Retinal pigment epithelial cell (primary cell): ENCODE results near the gene WWOX.

ENCODE experiments used
- DNase-seq: peaks from one replicate; pipeline ENCODE4 v3.0.0-alpha.2; 2010; ENCODE audit warnings: low read depth
- H3K4me3 ChIP-seq: 2 replicates; pipeline ENCODE4 v1.5.1; 2011; ENCODE audit warnings: mild to moderate bottlenecking, low read length, control low read depth, moderate library complexity
- TF ChIP-seq, protein P1 (sequence below): conservative IDR thresholded peaks from 2 replicates; pipeline ENCODE4 v1.5.1; 2011; ENCODE audit warnings: low read depth, low read length, control low read depth, inconsistent platforms

WWOX gene

DNA sequence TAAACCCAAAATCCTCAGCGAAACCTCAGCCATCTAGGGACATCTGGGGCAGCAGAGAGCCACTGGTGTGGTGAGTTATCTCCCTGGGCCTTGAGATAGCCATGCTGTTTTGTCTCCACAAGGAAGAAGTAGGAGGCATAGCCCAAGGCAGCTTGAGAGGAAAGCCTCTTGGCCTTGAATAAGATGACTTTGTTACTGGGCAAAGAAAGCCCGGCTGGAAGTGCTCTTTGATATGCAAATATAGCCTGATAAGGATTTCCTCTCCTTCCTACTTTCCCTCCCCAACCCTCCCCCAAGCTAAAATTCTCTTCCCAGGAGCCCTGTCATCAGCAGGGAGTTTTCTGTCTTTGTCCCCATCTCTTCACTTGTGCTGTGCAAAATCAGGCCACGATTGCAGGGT, 806.7 kb downstream of the WWOX start:
- no peak overlapping the region for H3K4me3 ChIP-seq
- TF ChIP-seq, protein P1, sequence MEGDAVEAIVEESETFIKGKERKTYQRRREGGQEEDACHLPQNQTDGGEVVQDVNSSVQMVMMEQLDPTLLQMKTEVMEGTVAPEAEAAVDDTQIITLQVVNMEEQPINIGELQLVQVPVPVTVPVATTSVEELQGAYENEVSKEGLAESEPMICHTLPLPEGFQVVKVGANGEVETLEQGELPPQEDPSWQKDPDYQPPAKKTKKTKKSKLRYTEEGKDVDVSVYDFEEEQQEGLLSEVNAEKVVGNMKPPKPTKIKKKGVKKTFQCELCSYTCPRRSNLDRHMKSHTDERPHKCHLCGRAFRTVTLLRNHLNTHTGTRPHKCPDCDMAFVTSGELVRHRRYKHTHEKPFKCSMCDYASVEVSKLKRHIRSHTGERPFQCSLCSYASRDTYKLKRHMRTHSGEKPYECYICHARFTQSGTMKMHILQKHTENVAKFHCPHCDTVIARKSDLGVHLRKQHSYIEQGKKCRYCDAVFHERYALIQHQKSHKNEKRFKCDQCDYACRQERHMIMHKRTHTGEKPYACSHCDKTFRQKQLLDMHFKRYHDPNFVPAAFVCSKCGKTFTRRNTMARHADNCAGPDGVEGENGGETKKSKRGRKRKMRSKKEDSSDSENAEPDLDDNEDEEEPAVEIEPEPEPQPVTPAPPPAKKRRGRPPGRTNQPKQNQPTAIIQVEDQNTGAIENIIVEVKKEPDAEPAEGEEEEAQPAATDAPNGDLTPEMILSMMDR, result no peak
- no peak for DNase-seq

DNA sequence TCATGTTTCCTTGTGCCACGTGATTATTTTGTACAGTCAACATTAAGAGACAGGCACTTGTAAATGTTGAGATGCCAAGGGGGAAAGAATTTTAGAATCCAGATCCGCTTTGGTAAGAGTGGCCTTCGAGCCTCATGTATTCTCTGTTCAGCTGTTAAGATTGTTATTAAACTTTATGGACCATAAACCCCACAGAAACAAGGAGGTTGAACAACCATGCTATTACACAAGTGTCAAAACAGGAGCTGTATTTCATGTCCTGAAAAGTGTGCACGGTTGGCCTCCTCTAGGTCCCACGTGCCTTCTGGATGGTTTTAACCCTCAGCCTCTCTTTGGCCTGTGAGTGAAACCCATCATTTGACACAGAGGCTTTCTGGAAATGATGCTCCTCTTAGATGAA, 809.8 kb downstream of the WWOX start:
- no peak for DNase-seq
- TF ChIP-seq, protein P1, result no peak
- no peak overlapping the region for H3K4me3 ChIP-seq

DNA sequence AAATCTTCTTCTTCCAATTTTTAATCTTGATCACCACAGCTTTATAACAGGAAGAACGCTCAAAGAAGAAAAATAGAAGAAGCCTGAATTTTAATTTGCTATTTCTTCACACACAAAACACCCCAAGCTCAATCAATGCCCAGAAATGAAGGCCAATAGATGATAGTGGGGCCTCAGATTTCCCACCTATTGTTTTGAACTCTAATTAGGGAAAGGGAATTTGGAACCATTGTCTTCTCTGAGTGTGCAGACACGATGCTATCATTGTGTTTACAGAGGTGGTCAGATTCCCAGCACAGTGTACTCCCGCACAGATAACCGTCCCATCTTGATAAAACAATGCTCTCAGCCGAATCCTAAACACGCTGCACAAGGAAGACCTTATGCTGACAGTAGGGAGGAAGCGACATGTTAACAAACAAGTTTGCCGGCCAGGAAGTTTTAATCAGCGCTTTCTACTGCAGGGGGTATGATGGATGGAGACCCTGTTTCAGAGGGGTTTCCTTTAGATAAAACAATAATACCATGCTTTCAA, 816.4 kb downstream of the WWOX start:
- TF ChIP-seq, protein P1, result no peak
- DNase-seq, result no peak
- H3K4me3 ChIP-seq, result no peak overlapping the region

DNA sequence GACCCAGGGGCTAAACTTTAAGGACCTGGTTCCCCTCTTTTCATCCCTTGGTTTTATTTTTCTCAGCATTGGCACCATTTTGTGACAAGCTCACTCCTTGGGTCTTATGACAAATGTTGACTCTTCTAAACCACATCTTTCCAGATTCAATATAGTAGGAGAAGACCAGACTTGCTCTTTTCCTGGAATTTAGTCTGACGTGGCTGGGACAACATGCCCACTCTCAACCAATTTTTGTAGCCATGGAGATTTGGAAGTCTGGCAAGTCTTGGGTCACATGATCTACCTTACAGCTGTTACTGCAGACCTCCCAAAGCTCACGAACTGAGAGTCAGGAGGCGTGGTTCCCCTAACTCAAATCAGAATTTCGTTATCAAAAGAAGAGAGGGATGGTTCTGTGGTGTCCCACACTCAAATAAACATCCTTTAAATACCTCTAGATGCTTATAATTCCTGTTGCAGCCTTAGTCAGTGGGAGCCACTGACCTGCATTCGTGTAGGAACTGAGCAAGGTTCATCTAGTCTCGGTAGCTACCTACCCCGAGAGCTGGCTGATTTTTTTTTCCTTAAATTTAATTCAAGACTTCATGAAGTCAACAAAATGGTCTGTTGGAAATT, 817.6 kb downstream of the WWOX start:
- no peak for DNase-seq
- H3K4me3 ChIP-seq, result no peak overlapping the region
- TF ChIP-seq, protein P1, result no peak

DNA sequence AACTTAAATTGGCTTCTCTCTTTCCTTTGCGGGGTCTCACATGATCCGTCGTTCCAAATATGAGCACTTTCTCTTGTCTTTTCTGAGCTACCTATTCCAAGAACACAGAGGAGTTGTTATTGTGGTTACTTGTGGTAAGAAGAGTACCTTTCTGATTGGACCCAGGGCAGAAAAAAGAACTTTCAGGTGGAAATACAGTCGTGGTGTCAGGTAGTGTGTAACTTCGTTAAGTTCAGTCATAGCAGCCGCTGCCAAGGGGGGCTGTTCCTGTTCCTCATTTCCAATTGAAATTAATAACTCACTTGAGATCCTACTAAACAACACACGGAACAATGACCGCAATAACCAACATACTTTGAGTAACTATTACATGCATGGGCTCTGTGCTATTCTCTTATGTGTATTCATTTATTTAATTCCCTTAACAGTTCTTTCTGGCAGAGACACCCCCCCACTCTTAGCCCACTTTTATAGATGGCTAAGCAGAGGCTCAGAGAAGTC, 819.4 kb downstream of the WWOX start:
- DNase-seq, result no peak
- TF ChIP-seq, protein P1, result no peak
- no peak overlapping the region for H3K4me3 ChIP-seq

DNA sequence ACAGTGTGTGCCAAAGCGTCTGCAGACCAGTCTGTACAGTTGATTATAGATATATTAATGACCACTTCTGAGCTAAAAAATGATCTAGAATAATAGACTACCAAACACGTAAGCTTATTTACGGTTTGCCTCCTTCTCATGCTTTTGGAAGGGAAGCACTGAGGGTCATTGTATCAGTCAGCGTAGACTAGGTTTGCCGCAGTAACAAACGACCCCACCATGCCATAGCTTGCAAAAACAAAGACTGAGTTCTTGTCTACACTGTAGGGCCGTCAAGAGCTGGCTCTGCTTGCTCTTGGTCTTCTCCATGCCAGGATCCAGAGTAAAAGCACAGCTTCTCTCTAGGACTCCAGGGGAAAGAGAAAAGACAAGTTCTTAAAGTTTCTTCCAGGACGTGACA, 820.4 kb downstream of the WWOX start:
- no peak for DNase-seq
- H3K4me3 ChIP-seq, result no peak overlapping the region
- TF ChIP-seq, protein P1, result no peak

DNA sequence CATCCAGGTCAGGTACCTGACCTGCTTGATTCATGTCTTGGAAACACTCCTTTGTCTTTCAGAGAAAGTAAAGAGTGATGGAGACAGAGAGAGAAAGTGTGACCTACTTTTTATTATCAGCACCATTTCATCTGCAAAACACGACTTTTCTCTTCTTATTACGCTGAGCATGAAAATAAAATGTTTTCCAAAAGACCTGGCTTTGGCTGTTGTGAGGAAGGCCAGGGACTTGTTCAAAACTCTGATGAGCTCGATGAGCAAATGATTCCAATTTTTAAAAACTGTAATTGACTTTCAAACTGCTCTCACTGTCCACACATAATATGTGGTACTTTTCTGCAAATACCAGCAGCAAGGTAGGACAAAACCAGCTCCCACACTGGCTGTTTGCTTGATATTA, 821.2 kb downstream of the WWOX start:
- TF ChIP-seq, protein P1, result no peak
- no peak for DNase-seq
- H3K4me3 ChIP-seq, result no peak overlapping the region
